ENCODE data around the gene SLC2A6. TPM values are rescaled to one million over a fixed set of nuclear protein-coding genes. Genes with fewer than 3 reads are reported as not detected.

The SLC2A6 gene
- total and polyA plus RNA-seq, 2 experiments from 2014 or later: 7.3 to 10.6 TPM

- peaks cover 5% of the 10 kb centered on the region for H3K4me1 ChIP-seq (ENCODE audit: insufficient read depth)
- H3K36me3 ChIP-seq (replicated peaks; ENCODE audit: insufficient read depth, low read depth): no peaks in the 10 kb centered on the region
- H3K79me2 ChIP-seq: no peaks in the 10 kb centered on the region
- 95% methylated on average over 24 of the region's 24 CpGs for WGBS (ENCODE audit: low lambda C conversion rate, missing lambda C conversion rate)
- H3K27me3 ChIP-seq: no peaks in the 10 kb centered on the region
- H3K4me3 ChIP-seq: no peak overlapping the region
- H4K20me1 ChIP-seq (ENCODE audit: insufficient read depth, poor library complexity, severe bottlenecking): no peaks in the 10 kb centered on the region
- no peaks in the 10 kb centered on the region for H3K9me3 ChIP-seq (ENCODE audit: low read depth)
- no peak for DNase-seq (ENCODE audit: low spot score)
- TF ChIP-seq EZH2phosphoT487 (IDR thresholded peaks at IDR 0.05; ENCODE audit: low read depth, severe bottlenecking, unreplicated experiment) (no peak), EZH2 (IDR thresholded peaks at IDR 0.05; ENCODE audit: borderline replicate concordance) (no peak), CTCF (IDR thresholded peaks at IDR 0.05; ENCODE audit: poor library complexity) (no peak)
- no peaks in the 10 kb centered on the region for H3K9me2 ChIP-seq (replicated peaks; ENCODE audit: insufficient read depth)
- no peak overlapping the region for H3K4me2 ChIP-seq
- no peak overlapping the region for H2AFZ ChIP-seq
- H3K27ac ChIP-seq: no peak overlapping the region
Measured at GRCh38 chr9:133495327-133496293, 16.7 kb upstream of the SLC2A6 start.

DNA sequence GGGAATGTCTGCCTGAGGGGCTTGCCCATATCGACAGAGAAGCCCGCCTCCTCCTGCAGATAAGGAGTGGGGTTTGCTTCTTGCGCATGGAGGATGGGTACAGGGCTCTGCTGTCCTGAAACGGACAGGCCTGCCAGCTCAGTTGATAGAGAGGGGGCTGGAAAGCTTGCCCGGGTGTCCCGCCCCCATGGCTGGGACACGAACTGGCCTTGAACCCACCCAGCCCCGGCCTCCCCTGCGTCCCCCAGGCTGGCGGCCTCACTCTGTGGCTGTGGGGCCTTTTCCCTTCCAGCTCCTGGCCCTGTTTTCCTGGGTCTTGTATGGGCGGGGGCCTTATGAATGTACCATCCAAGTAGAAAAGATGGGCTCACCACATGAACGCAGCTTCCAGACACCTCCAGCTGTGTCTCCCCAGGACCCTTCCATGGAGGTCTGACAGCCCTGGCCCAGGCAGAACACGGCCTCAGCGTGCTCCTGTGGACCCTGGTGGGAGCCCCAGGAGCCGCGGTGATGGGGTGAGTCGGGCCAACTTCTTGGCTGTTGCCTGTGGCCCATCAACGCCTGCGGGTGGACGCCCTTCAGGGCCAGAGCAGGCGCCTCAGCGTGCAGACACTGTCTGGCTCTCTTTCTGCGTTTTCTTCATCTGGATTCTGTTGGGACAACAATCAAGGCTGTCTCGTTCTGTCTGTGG lies 15.9 kb upstream of the SLC2A6 start:
- Histone ChIP-seq H3K4me1 (ENCODE audit: insufficient read depth) (peaks cover 5% of the 10 kb centered on the region), H3K27ac (no peak overlapping the region), H3K9me2 (replicated peaks; ENCODE audit: insufficient read depth) (no peaks in the 10 kb centered on the region), H2AFZ (no peak overlapping the region), H3K27me3 (no peaks in the 10 kb centered on the region), H3K4me2 (no peak overlapping the region), H4K20me1 (ENCODE audit: insufficient read depth, poor library complexity, severe bottlenecking) (no peaks in the 10 kb centered on the region), H3K36me3 (replicated peaks; ENCODE audit: insufficient read depth, low read depth) (no peaks in the 10 kb centered on the region), H3K79me2 (no peaks in the 10 kb centered on the region), H3K9me3 (ENCODE audit: low read depth) (no peaks in the 10 kb centered on the region), H3K4me3 (no peak overlapping the region)
- TF ChIP-seq EZH2phosphoT487 (IDR thresholded peaks at IDR 0.05; ENCODE audit: low read depth, severe bottlenecking, unreplicated experiment) (no peak), EZH2 (IDR thresholded peaks at IDR 0.05; ENCODE audit: borderline replicate concordance) (no peak), CTCF (IDR thresholded peaks at IDR 0.05; ENCODE audit: poor library complexity) (no peak)
- 79% methylated on average over 23 of the region's 24 CpGs for WGBS (ENCODE audit: low lambda C conversion rate, missing lambda C conversion rate)
- no peak for DNase-seq (ENCODE audit: low spot score)

- H3K27me3 ChIP-seq: no peaks in the 10 kb centered on the region
- peaks cover 5% of the 10 kb centered on the region for H3K4me1 ChIP-seq (ENCODE audit: insufficient read depth)
- H3K79me2 ChIP-seq: no peaks in the 10 kb centered on the region
- WGBS (ENCODE audit: low lambda C conversion rate, missing lambda C conversion rate): 90% methylated on average over 21 of the region's 23 CpGs
- no peak overlapping the region for H3K4me3 ChIP-seq
- H3K9me3 ChIP-seq (ENCODE audit: low read depth): no peaks in the 10 kb centered on the region
- H3K27ac ChIP-seq: no peak overlapping the region
- TF ChIP-seq EZH2phosphoT487 (IDR thresholded peaks at IDR 0.05; ENCODE audit: low read depth, severe bottlenecking, unreplicated experiment): no peak
- TF ChIP-seq CTCF (IDR thresholded peaks at IDR 0.05; ENCODE audit: poor library complexity): no peak
- TF ChIP-seq EZH2 (IDR thresholded peaks at IDR 0.05; ENCODE audit: borderline replicate concordance): no peak
- H4K20me1 ChIP-seq (ENCODE audit: insufficient read depth, poor library complexity, severe bottlenecking): no peaks in the 10 kb centered on the region
- DNase-seq (ENCODE audit: low spot score): no peak
- H3K9me2 ChIP-seq (replicated peaks; ENCODE audit: insufficient read depth): no peaks in the 10 kb centered on the region
- no peaks in the 10 kb centered on the region for H3K36me3 ChIP-seq (replicated peaks; ENCODE audit: insufficient read depth, low read depth)
- no peak overlapping the region for H2AFZ ChIP-seq
- H3K4me2 ChIP-seq: no peak overlapping the region
Measured at GRCh38 chr9:133493845-133494540, 15.1 kb upstream of the SLC2A6 start.
